ENCODE data around the gene STPG4. TPM values are rescaled to one million over a fixed set of nuclear protein-coding genes. Genes with fewer than 3 reads are reported as not detected.

STPG4 gene
- total RNA-seq, 4 donors from 2014 or later, result 0.22 to 1.1 (median 0.42) TPM; not detected in 1

GRCh38 chr2:47062681-47063537 is 92.2 kb downstream of the STPG4 start:
- Histone ChIP-seq H3K27ac (no peak overlapping the region), H3K36me3 (peaks cover 4 to 8% of the 10 kb centered on the region in 2 donors), H3K9me3 (no peaks in the 10 kb centered on the region), H3K4me3 (replicated peaks in 1 of 3) (no peak overlapping the region), H3K4me1 (peaks cover 18 to 30% of the 10 kb centered on the region in 2 donors), H3K27me3 (no peaks in the 10 kb centered on the region)
- TF ChIP-seq POLR2A (IDR thresholded peaks at IDR 0.05), result no peak
- TF ChIP-seq, protein P1, sequence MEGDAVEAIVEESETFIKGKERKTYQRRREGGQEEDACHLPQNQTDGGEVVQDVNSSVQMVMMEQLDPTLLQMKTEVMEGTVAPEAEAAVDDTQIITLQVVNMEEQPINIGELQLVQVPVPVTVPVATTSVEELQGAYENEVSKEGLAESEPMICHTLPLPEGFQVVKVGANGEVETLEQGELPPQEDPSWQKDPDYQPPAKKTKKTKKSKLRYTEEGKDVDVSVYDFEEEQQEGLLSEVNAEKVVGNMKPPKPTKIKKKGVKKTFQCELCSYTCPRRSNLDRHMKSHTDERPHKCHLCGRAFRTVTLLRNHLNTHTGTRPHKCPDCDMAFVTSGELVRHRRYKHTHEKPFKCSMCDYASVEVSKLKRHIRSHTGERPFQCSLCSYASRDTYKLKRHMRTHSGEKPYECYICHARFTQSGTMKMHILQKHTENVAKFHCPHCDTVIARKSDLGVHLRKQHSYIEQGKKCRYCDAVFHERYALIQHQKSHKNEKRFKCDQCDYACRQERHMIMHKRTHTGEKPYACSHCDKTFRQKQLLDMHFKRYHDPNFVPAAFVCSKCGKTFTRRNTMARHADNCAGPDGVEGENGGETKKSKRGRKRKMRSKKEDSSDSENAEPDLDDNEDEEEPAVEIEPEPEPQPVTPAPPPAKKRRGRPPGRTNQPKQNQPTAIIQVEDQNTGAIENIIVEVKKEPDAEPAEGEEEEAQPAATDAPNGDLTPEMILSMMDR (IDR thresholded peaks at IDR 0.05), result no peak
- DNase-seq, result no peak
- 82 to 83% methylated on average over 8 of the region's 8 CpGs for WGBS, 2 donors
- intact Hi-C loops (cut with DNase I), result no loop called here

DNA sequence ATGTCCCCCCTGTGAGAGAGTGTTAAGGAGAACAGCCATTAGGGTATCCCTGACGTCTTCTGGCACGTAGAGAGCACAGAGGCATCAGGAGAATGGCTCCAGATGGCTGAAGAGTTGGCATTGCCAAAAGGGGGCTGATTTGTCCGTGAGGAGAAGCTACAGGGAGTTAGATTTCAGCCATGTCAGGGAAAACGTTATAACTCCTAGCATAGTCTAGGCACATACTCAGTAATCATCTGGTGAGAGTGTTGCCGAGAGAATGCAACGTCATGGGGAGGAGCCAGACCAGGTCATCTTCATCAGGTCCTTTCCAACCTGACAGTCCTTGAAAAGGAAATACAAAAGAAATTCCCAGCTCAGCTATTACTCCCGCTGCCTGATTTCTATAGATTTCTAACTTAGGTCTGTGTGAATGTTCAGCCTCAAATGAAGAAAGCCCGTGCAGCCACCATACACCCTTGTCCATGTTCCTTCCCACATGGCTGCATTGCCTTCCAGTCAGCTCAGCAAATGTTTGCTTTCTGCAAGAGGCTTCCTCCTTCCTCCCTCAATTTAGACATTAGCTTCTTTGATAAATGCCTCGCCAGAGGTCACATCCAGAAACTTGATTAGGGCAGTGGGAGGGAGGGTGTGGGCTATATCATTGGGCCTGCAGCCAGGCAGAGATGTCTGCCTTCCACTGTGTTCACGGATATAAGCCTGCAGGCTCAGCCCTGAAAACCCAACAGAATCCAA is 93.0 kb downstream of the STPG4 start:
- H3K4me3 ChIP-seq (replicated peaks in 1 of 3), result no peak overlapping the region
- H3K9me3 ChIP-seq, result no peaks in the 10 kb centered on the region
- no peak for TF ChIP-seq POLR2A (IDR thresholded peaks at IDR 0.05)
- TF ChIP-seq, protein P1 (IDR thresholded peaks at IDR 0.05), result no peak
- peaks cover 26 to 36% of the 10 kb centered on the region in 2 donors for H3K4me1 ChIP-seq
- H3K27ac ChIP-seq, result no peak overlapping the region
- H3K27me3 ChIP-seq, result no peaks in the 10 kb centered on the region
- intact Hi-C loops (cut with DNase I), result no loop called here
- peaks cover 4 to 8% of the 10 kb centered on the region in 2 donors for H3K36me3 ChIP-seq
- WGBS, 2 donors, result 82 to 84% methylated on average over 10 of the region's 10 CpGs
- DNase-seq, result no peak

GRCh38 chr2:47060652-47061170 is 94.4 kb downstream of the STPG4 start:
- DNase-seq, result no peak
- H3K9me3 ChIP-seq, result no peaks in the 10 kb centered on the region
- H3K36me3 ChIP-seq, result peaks cover 4 to 8% of the 10 kb centered on the region in 2 donors
- intact Hi-C loops (cut with DNase I), result no loop called here
- no peak overlapping the region for H3K27ac ChIP-seq
- no peak overlapping the region for H3K4me3 ChIP-seq (replicated peaks in 1 of 3)
- H3K27me3 ChIP-seq, result no peaks in the 10 kb centered on the region
- TF ChIP-seq, protein P1 (IDR thresholded peaks at IDR 0.05), result no peak
- no peak for TF ChIP-seq POLR2A (IDR thresholded peaks at IDR 0.05)
- 96% methylated on average over 11 of the region's 11 CpGs for WGBS, 2 donors
- peaks cover 33 to 41% of the 10 kb centered on the region in 2 donors for H3K4me1 ChIP-seq

DNA sequence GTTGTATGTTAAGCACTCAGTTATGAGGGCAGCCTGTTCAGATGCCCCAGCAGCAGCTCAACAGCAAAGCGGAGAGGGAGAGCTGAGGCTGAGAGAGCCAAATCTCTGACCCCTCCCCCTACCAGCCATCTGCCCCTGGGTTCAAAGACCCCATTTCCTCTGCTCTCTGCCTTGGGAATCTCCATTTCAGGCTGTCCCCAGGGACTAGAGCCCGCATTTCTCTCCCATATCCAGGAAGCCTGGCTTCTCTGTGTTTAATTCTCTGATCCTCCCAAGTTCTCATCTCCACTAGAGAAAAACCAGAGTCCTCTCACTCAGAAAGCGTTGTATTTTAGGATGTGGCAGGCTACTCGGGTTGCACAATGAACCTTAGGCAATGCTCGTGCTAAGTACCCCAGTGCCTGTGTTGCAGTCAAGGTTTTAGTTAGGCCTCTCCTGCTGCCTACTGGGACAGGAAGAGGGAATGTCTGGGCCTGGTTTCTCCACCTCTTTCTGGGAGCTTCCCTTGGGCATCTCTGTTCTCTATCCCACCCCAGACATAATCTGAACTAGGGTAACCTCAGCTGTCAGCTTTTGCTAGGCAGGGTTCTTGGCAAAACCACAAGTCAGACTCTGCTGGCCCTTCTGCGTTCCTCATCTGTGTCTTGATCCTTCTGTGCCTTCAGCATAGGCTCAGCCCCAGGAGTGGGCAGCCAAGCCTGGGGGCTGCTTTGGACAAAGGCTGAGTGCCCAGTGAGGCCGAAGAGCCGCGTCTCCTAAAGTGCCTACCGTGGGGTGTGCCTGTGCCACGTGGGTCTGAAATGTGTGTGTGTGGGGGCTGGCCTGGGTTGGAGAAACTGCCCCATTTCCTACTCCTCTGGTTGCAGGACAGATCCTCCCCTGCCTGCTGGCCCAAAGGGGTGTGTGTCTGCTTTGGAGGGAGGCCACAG is 96.8 kb downstream of the STPG4 start:
- TF ChIP-seq, protein P1 (IDR thresholded peaks at IDR 0.05), result no peak
- no peak for TF ChIP-seq POLR2A (IDR thresholded peaks at IDR 0.05)
- Histone ChIP-seq H3K36me3 (peaks cover 4 to 13% of the 10 kb centered on the region in 2 donors), H3K9me3 (no peaks in the 10 kb centered on the region), H3K27ac (peak overlapping the region; percentile 61 to 79 (median 68)), H3K27me3 (no peaks in the 10 kb centered on the region), H3K4me1 (peaks cover 28 to 39% of the 10 kb centered on the region in 2 donors), H3K4me3 (replicated peaks in 1 of 3) (no peak overlapping the region)
- 53 to 58% methylated on average over 10 to 11 of the region's 11 CpGs for WGBS, 2 donors
- DNase-seq, result peak in 1 of 2 donors; percentile 37
- intact Hi-C loops (cut with DNase I), result no loop called here

All from thyroid gland (tissue), 4 donors.